ENCODE measurements around the gene CTTNBP2.
A peak's percentile ranks its signal among the peaks of the same experiment; 100 is the strongest.

CTTNBP2 gene

GRCh38 chr7:117873310-117874190, at the start of gene CTTNBP2:
Gene CTTNBP2, minus strand, starts transcription at chr7:117873441. Its CDS starts 26 bp downstream, at chr7:117873415.
- FAIRE-seq (no peak), DNase-seq (ENCODE audit: low spot score) (peak; percentile 47)

GRCh38 chr7:117916309-117916708, 43.1 kb upstream of the CTTNBP2 start:
- DNase-seq (ENCODE audit: low spot score): no peak
- FAIRE-seq: no peak

- DNase-seq (ENCODE audit: low spot score) (no peak), FAIRE-seq (no peak)
These were observed 39.2 kb upstream of the CTTNBP2 start for GRCh38 chr7:117912421-117912820.

- FAIRE-seq (no peak), DNase-seq (ENCODE audit: low spot score) (no peak)
These were observed 35.0 kb upstream of the CTTNBP2 start for GRCh38 chr7:117908031-117908795.

GRCh38 chr7:117907049-117907640, 33.9 kb upstream of the CTTNBP2 start:
- no peak for FAIRE-seq
- DNase-seq (ENCODE audit: low spot score): no peak

GRCh38 chr7:117902314-117902889, 29.2 kb upstream of the CTTNBP2 start:
- FAIRE-seq: no peak
- no peak for DNase-seq (ENCODE audit: low spot score)

- no peak for DNase-seq (ENCODE audit: low spot score)
- no peak for FAIRE-seq
These were observed 28.0 kb upstream of the CTTNBP2 start for GRCh38 chr7:117901089-117901797.

- DNase-seq (ENCODE audit: low spot score): no peak
- no peak for FAIRE-seq
These were observed 23.1 kb upstream of the CTTNBP2 start for GRCh38 chr7:117896339-117896738.

- DNase-seq (ENCODE audit: low spot score): no peak
- FAIRE-seq: no peak
These were observed 22.0 kb upstream of the CTTNBP2 start for GRCh38 chr7:117895276-117895675.

GRCh38 chr7:117894037-117894436, 20.8 kb upstream of the CTTNBP2 start:
- FAIRE-seq: no peak

GRCh38 chr7:117892821-117893220, 19.6 kb upstream of the CTTNBP2 start:
- no peak for FAIRE-seq

More at GRCh38 chr7:117894037-117894436, 20.8 kb upstream of the CTTNBP2 start:
- no peak for DNase-seq (ENCODE audit: low spot score)

GRCh38 chr7:117889611-117890010, 16.4 kb upstream of the CTTNBP2 start:
- FAIRE-seq: no peak

More at GRCh38 chr7:117892821-117893220, 19.6 kb upstream of the CTTNBP2 start:
- no peak for DNase-seq (ENCODE audit: low spot score)

GRCh38 chr7:117888627-117889026, 15.4 kb upstream of the CTTNBP2 start:
- no peak for FAIRE-seq
- DNase-seq (ENCODE audit: low spot score): no peak

More at GRCh38 chr7:117889611-117890010, 16.4 kb upstream of the CTTNBP2 start:
- no peak for DNase-seq (ENCODE audit: low spot score)

- FAIRE-seq (no peak), DNase-seq (ENCODE audit: low spot score) (no peak)
These were observed 9.4 kb upstream of the CTTNBP2 start for GRCh38 chr7:117882594-117882993.

GRCh38 chr7:117876761-117877160, 3.5 kb upstream of the CTTNBP2 start:
- no peak for FAIRE-seq
- no peak for DNase-seq (ENCODE audit: low spot score)

GRCh38 chr7:117875566-117875965, 2.3 kb upstream of the CTTNBP2 start:
- DNase-seq (ENCODE audit: low spot score): peak; percentile 19

GRCh38 chr7:117874191-117874700, 1.0 kb upstream of the CTTNBP2 start:
- FAIRE-seq (no peak), DNase-seq (ENCODE audit: low spot score) (no peak)

More at GRCh38 chr7:117875566-117875965, 2.3 kb upstream of the CTTNBP2 start:
- FAIRE-seq: no peak

GRCh38 chr7:117872561-117873309, 506 bp downstream of the CTTNBP2 start:
- DNase-seq (ENCODE audit: low spot score): peak; percentile 32
- FAIRE-seq: no peak

GRCh38 chr7:117871778-117872538, 1.3 kb downstream of the CTTNBP2 start:
- FAIRE-seq: no peak
- peak; percentile 9 for DNase-seq (ENCODE audit: low spot score)

Measured in urothelium cell line (cell line).